Glomerular visceral epithelial cell (primary cell): ENCODE data around the gene FOXS1.

Source experiments
- DNase-seq: peaks from one replicate; pipeline ENCODE4 v3.0.0-alpha.2; 2016; ENCODE audit errors: extremely low spot score

The FOXS1 gene

DNA sequence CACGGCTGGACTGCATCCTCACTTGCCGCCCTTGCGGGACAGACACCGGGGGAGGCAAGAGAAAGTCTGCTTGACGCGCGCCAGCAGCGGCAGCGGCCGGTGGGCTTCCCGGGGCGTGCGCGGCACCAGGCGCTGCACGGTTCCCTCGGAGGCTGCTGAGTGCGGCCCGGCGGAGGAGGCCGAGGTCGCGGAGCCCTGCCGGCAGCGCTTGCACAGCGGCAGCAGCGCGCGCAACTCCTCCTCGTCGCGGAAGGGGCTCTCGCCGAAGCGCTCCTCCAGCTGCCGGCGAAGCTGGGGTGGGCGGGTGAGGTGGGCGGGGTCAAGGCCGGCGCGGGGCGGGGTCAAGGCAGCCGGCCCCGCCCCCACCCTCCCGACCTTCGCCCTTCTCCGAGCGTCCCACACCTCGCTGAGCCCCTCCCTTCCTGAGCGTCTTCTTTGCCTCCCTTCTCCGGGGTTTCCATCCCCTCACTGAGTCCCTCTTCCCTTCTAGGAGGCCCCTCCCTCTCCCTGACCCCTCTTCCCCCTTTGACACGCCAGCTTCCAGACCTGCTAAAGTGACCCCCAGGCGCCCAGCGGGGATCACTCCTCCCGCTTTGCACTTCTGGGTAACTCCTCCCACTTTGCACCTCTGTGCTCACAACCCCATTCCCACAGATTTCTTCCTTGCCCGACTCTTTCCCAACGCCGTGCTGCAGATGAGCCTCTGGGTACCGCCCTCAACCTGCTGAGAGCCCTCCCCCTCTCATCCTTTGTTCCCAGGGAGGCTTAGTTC lies 16.2 kb upstream of the FOXS1 start:
- DNase-seq: peak; percentile 69

DNA sequence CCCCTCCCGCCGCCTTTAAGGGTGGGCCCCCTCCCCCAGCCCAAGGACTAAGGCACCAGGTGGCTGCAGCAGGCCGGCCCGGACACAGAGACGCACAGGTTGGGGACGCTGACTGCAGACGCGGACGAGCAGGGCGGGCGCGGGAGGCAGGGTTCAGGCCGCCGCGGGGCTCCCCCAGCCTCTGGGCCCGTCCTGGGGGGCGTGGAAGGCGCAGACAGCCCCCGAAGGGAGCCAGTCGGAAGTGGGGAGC lies 15.7 kb upstream of the FOXS1 start:
- DNase-seq: no peak

DNA sequence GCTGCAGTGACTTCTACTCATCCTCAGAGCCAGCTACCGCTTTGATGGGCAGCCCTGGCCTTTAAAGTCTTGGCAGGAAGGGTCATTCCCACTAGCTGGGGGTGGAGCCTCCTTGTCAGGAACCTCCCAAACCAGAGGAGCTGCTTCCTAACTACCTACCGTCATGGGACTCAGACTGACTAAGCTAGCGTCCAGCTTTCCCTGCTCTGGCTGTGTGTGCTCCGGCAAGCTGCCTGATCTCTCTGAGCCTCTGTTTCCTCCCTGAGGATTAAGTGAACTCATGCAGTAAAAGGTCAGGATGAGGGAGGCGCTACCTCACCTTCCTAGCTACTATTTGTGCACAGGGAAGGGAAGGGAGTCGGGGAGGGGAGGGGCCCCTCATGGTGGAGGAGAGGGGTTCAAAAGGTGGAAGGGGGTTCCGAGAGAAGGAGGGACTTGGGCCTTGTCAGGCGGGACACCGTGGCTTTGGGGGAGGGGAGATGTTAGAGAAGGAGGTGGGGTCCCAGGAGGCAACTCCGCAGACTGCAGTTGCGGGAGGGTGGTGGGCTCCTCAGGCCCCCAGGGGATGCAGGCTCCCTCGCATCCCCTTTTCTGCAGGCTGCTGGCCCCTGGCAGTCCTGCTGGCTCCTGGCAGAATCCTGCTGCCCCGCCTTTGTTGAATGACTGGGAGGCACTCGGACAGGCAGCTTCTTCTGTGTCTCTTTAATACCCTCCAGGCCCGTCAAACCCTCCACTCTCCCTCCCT lies 15.2 kb upstream of the FOXS1 start:
- peak; percentile 25 for DNase-seq

DNA sequence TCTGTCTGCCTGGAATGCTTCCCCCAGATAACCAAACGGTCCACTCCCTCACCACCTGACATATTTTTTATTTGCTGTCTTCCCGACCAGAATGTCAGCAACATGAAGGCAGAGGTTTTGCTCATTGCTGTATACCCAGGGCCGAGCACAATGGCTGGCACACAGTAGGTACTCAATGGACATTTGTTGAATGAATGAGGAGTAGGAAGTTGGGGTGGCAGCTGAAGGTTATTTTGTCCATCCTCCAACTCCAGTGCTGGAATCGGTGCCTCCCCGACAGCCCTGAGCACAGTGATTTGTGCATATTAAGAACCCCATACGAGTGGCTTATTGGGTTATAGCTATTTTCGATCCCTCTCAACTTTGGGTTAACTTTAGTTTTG lies 14.6 kb upstream of the FOXS1 start:
- no peak for DNase-seq

DNA sequence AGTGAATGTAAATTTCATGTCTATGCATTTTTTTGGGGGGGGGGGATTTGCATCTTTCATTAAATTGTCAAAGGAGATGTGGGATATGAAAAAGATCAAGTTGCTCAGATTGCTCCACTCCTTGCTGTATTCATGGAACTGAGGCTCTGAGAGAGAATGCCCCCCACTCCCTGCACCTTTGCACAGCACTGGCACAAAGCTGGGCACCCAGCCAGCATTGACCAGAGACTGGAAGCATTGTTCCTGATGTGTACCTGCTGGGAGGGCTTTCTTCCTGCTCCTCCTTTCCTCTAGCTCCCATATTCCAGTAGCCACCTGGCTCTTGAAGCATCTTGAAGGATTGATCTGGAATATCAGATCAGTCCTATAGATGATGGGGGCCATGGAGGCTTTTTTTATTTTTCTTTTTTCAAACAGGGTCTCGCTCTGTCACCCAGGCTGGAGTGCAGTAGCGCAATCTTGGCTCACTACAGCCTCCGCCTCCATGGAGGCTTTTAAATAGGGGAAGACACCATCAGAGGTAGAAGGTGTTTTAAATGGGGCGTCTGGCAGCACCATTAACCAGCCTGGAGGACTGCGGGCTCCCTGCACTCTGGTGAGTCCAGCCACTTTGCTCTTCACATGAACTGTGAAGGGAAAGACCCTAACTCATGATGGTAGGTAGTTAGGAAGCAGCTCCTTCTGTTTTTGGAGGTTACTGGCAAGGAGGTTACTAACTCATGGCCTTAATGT lies 14.0 kb upstream of the FOXS1 start:
- no peak for DNase-seq

DNA sequence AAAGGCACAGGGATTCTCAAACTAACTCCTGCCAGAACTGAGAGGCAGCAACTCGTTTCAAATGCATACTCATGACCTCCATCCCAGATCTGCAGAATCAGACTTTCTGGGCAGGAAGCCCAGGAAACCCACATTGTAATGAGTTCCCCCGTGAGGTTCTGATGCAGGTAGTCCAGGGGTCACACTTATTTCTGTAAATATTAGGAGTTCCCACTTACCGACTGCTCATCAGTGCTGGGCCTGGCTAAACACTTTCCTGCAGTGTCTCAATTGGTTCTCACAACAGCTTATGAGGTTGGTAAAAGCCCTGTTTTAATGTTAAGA lies 13.3 kb upstream of the FOXS1 start:
- no peak for DNase-seq

DNA sequence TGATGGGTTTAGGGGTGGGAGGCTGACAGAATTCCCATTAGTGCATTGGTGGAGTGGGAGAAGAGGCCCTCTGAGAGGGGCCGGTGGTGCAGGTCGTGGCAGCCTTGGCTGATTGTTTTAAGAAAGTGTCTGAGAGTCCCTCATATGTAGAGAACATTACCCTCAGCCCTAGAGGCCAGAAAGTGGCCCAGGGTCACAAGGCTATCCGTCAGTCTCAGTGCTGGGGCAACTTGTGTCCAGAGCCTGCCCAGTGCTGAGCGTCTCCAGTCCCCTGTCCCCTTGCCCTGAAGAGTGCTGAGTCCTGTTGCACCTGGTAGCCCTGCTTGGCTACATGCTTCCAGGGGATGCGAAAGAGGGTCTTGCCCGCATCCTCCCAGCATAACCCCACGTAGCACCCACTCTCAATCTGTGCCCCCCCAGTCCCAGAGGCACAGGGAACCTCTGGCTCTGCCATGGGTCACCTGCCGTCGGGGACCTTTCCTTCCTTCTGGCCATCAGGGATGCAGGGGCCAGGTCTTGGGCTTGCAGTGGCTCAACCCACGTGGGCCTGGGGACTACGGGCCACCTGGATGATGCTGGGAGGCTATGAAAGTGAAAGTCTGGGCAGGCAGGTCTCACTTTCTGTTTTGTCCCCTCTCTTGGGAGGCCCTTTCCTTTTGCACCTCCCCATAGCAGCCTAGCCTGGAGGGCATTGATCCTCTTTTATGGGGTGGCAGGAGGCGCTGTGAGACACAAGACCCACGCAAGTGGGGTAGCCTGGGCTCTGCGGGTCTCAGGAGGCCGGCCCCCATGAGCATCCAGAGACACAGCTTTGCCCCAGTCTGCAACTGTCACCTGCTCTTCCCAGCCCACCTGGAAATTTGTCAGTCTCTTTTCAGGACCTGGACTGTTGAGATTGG lies 12.7 kb upstream of the FOXS1 start:
- no peak for DNase-seq

DNA sequence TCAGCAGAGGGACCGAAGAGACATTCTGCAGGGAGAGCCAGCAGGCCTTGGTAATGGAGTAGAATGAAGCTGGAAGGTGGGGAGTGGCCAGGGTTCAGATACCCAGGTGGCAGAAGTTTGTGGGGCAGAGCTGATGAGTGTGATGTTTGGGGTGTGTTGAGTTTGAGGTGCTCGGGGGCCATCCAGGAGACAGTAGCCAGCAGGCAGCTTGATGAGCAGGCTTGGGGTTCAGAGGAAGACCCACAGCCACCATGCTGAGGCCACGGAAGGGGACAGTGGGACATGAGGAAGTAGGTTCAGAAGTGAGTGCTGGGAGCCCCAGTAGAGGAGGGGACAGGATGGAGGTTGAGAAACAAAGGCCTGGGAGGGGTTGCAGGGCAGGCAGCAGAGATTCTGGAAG lies 11.1 kb upstream of the FOXS1 start:
- no peak for DNase-seq

DNA sequence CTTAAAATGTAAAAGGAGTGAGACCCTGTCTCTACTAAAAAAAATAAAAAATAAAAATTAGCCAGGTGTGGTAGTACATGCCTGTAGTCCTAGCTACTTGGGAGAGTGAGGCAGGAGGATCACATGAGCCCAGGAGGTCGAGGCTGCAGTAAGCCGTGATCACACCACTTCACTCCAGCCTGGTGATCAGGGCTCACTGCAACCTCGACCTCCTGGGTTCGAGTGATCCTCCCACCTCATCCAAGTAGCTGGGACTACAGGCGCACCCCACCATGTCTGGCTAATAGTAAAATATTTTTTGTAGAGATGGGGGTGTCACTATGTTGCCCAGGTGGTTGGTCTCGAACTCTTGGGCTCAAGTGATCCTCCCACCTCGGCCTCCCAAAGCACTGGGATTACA lies 8.1 kb upstream of the FOXS1 start:
- no peak for DNase-seq

DNA sequence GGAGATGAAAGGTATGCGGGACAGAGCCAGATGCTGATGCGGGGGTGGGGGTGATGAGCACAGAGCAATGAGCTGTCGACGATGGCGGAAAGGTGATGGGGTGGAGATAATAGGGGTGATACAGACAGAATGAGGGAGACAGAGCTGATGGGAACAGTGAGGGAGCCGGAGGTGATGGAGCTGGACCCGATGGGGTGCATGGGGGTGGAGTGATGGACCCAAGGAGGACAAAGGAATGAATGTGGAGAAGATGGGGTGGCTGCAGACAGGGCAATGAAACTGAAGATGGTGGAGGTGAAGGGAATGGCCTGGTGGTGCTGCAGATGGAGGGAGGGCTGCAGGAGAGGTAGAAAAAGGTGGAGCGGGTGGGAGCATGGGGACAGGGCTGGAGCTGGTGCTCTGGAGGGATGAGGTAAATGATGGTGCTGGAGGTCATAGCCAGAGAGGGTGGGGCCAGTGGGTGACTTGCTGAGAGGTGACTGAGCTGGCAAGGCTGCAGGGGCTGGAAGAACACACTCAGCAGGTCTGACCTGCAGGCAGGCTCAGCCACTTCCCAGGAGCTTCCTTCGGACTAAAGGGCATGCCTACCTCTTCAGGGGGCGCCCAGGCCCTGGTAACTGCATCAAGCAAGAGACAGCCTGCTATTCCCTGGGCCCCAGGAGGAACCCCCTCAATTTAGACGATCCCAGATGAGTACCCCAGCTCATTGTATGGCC lies 6.0 kb upstream of the FOXS1 start:
- DNase-seq: no peak

DNA sequence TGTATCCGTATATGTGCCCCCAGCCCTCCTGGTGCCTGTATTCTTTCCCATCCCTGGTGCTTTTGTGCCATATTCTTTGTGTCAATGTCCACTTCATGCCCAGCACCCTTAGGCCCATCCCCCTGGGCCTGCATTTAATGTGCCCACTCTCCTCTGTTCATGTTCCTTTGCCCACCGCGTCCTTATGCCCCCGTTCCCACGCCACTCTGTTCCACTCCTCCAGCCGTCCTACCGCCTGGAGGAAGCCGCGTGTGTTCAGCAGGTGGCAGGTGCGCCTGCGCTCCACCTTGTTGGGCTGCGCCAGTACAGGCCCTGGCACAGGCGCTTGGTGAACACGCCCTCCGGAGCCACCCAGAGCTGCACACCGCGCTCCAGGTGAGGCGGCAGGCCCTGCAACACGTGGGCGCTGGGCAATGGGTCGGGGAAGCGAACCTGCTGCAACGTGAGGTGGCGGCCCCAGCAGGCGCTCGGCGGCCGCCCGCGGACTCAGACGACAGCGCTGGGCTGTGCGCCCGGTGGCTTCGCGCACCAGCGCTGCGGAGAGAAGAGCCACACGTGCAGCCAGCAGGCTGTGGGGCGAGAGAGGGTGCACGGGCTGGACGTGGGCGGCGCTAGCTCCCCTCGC lies 4.0 kb upstream of the FOXS1 start:
- DNase-seq: no peak

DNA sequence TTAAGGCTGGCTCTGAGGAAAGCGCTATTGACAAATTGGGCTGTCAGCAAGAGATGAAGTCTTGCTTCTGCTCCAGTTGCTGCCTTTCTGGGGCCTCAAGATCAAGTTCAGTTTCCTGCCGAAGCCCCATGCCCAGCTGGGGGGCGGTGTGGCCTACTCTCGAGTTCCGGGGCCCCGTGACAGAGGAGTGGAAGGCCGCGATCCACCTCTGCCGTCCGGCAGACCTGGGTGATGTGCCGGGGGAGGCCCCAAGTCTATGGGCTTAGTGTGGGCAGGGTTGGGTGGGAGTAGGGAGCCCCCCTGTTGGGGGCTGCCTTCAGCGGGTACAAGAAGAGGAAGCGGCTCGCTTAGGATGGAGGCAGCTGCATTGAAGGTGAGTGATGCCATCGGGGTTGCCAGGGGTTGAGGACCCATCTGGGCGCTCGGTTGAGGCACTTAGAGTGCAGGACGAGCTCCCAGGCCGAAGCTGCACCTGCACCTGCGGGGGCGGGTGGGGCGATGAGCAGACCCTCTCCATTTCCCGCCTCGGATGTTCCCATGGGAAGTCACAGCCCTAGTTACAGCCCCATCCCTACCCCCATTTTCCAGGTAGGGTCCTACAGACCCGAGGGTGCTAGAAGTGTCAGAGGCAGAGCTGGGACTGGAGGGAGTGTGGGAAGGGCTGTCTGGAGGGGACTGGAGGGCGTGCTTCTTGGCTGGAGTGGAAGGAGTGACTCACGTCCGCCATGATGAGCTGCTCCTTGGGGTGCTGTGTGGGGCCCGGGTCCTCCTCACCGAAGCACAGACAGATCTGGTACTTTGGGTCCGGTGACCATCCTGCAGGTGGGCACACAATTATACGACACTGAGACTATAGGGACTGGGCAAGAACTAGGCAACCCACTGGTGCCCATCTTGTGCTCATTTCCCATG lies 2.9 kb upstream of the FOXS1 start:
- DNase-seq: no peak

DNA sequence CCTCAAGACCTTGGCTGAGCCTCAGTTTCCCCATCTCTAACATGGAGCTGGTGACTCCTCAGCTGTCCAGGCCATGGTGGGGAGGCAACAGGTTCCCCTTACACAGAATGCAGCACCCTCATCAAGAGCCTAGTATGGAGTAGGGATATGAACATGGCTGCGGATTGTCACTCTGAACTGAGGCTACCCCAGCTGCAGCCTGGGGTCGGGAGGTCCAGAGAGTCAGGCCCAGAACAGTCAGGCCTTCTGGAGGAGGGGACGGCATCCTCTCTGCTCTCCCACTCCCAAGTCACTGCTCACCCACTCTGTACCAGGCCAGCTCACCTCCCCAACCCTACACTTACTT lies 1.4 kb upstream of the FOXS1 start:
- no peak for DNase-seq

DNA sequence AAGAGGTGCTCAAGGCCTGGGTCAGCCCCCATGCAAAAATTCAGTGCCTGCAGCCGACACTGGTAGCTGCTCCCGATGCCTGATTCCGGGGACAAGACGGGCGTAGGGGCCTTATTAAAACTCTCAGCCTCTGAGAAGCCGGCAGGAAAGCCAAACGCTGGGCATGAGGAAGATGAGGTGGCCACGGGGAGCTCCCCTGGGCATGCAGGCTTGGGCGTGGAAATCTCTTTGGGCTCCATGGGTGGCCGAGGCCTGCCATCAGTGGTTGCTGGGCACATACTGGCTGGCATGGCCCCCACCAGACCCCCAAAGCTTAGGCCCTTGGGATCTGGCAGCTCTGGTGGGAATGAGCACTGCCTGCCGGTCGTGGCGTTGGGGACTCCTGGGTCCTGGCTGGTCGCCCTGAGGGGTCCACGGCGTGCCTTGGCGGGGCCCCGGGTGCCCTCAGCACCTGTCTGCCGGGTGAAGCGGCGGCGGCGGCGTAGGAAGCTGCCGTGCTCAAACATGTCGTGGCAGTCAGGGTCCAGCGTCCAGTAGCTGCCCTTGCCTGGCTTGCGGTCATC lies 586 bp downstream of the FOXS1 start:
- no peak for DNase-seq

DNA sequence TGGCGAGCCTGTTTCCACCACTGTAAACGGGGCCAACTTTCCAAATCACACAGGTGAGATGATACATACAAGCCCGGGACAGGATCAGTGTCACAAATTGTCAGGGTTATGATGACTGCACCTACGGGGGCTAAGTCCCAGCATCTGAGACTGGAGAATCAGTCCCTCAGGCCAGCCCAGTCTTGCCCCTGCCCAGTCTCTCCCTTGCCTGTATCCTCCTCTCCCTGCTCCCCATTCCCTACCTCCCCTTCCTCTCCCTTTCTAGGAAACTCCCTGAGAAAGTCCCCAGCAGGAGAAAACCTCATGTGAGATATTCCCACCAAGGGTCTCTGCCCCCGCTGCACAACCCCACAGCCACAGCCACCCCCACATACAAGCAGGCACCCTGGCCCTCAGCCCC lies 1.5 kb downstream of the FOXS1 start:
- DNase-seq: no peak

DNA sequence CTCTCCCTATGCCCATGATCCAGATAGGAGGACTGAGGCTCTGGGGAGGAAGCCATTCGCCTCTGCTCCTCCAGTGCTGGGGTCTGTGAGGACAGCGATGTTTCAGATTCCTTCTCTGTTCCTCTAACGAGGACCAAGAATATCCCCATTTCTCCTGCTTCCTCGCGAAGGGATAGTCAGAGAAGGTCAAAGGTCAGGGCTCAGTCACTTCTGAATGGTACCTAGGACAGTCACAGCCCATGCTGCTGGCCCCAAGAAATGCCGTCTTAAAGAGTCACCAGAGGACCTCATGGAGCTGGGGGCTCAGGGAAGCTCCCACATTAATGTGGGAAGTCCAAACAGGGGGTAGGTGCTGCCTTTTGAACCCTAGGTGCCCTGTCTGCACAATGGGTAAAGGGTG lies 2.1 kb downstream of the FOXS1 start:
- no peak for DNase-seq

DNA sequence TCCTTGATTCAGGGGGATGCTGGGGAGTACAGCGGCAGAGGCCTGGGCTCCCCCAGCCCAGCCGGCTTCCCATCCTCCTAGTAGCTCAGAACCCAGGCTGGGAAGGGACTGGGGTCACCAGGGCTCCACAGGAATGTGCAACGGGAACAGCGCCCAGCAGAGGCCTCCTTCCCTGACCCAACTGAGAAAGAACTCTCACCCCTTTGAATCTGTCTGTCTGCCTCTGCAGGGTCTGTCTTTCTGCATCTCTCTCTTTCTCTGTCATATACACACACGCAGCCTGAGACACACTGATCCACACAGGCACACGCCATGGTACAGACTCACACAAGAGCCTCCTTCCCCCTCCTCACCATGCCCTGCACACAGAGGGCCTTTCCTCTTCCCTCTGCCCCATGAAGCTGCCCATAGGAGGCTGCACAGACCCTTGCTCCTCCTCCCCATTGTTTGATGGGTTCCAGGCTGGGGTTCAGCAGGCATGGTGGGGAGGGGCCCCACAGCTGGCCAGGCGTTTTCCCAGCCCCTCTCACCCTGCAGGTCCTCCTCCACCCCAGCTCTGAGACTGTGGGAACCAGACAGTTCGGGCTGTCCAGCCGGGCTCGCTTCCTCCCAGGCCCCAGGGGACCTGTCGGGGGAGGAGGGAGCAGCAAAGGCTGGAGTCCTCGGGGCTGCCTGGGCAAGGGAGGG lies 2.8 kb downstream of the FOXS1 start:
- peak; percentile 82 for DNase-seq

DNA sequence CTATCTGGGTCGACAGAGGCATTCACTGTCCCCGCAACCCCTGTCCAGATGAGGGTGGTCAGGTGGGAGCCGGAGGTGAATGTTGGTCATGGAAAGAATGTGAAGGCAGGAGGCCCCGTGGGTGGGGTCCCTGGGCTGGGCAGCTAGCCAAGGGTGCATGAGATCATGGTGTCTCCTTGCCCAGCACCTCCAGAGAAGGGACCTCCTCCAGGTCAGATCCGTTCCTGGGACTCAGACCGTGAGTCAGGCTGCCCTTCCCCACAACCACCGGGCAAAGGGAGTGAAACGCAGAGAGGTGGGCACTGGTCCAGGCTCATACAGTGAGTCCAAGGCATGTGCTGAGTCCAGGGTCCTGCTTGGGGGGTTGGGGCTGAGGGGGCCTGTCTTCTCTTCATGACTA lies 3.5 kb downstream of the FOXS1 start:
- DNase-seq: peak; percentile 99
